ENCODE data around the gene PPL.

The PPL gene

GRCh38 chr16:4917117-4917516, 19.8 kb downstream of the PPL start:
- Histone ChIP-seq H3K36me3 (ENCODE audit: insufficient read depth, low read length) (no peaks in the 10 kb centered on the region), H3K4me2 (ENCODE audit: insufficient read depth, low read length) (no peak overlapping the region), H3K9me3 (ENCODE audit: insufficient read depth, low read length, severe bottlenecking) (no peaks in the 10 kb centered on the region), H3K27me3 (ENCODE audit: insufficient read depth, low read length, poor library complexity) (peaks cover 5% of the 10 kb centered on the region), H2AFZ (ENCODE audit: low read depth, low read length) (no peak overlapping the region), H3K27ac (ENCODE audit: low read length) (no peak overlapping the region), H4K20me1 (ENCODE audit: insufficient read depth, low read length) (no peaks in the 10 kb centered on the region), H3K4me1 (ENCODE audit: insufficient read depth, low read length) (peaks cover 3% of the 10 kb centered on the region; the same call in 1 of the 2 replicates), H3K79me2 (ENCODE audit: insufficient read depth, low read length) (no peaks in the 10 kb centered on the region), H3K9ac (ENCODE audit: low read depth, low read length) (no peak overlapping the region), H3K4me3 (ENCODE audit: low read depth in 1 of 2, low read length in 2 of 2) (no peak overlapping the region)
- DNase-seq (no peak), ATAC-seq (ENCODE audit: insufficient read depth, low read depth) (no peak)
- TF ChIP-seq, protein P1, sequence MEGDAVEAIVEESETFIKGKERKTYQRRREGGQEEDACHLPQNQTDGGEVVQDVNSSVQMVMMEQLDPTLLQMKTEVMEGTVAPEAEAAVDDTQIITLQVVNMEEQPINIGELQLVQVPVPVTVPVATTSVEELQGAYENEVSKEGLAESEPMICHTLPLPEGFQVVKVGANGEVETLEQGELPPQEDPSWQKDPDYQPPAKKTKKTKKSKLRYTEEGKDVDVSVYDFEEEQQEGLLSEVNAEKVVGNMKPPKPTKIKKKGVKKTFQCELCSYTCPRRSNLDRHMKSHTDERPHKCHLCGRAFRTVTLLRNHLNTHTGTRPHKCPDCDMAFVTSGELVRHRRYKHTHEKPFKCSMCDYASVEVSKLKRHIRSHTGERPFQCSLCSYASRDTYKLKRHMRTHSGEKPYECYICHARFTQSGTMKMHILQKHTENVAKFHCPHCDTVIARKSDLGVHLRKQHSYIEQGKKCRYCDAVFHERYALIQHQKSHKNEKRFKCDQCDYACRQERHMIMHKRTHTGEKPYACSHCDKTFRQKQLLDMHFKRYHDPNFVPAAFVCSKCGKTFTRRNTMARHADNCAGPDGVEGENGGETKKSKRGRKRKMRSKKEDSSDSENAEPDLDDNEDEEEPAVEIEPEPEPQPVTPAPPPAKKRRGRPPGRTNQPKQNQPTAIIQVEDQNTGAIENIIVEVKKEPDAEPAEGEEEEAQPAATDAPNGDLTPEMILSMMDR (IDR thresholded peaks at IDR 0.05; ENCODE audit: borderline replicate concordance, extremely low read depth, low read length, poor library complexity, severe bottlenecking): no peak
- TF ChIP-seq EZH2 (IDR thresholded peaks at IDR 0.05; ENCODE audit: borderline replicate concordance, low read depth, low read length, severe bottlenecking): no peak

DNA sequence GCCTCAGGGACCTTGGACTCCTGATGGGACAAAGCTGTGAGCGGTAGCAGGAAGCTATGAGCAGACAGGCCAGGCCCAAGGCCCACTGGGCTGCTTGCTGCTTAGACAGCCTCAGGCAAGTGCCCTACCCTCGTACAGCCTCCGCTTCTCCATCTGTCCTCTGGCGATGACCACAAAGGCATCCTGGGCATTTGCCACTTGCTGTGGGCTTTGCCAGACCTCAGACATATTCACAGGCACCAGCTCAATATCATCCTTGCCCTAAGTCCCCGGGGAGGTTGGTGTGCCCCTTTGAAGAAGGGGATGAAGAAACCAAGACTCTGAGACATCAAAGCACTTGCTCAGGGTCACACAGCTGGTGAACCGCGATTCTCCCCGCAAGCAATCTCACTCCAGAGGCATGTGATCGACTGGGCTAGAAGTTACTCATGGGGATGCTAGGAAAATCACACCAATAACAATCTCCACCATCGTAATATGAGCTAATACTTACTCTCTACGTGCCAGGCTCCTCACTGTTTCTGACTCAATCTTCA, 21.7 kb downstream of the PPL start:
- H2AFZ ChIP-seq (ENCODE audit: low read depth, low read length): no peak overlapping the region
- H3K4me3 ChIP-seq (ENCODE audit: low read depth in 1 of 2, low read length in 2 of 2): no peak overlapping the region
- no peaks in the 10 kb centered on the region for H3K9me3 ChIP-seq (ENCODE audit: insufficient read depth, low read length, severe bottlenecking)
- H3K9ac ChIP-seq (ENCODE audit: low read depth, low read length): no peak overlapping the region
- 0 out of 2 replicates have a peak, but pooled peaks cover 4% of the 10 kb centered on the region for H4K20me1 ChIP-seq (ENCODE audit: insufficient read depth, low read length)
- ATAC-seq (ENCODE audit: insufficient read depth, low read depth): peak; percentile 91
- no peak overlapping the region for H3K27ac ChIP-seq (ENCODE audit: low read length)
- peaks cover 7% of the 10 kb centered on the region for H3K27me3 ChIP-seq (ENCODE audit: insufficient read depth, low read length, poor library complexity)
- no peaks in the 10 kb centered on the region for H3K79me2 ChIP-seq (ENCODE audit: insufficient read depth, low read length)
- H3K36me3 ChIP-seq (ENCODE audit: insufficient read depth, low read length): no peaks in the 10 kb centered on the region
- TF ChIP-seq EZH2 (IDR thresholded peaks at IDR 0.05; ENCODE audit: borderline replicate concordance, low read depth, low read length, severe bottlenecking): no peak
- TF ChIP-seq, protein P1 (IDR thresholded peaks at IDR 0.05; ENCODE audit: borderline replicate concordance, extremely low read depth, low read length, poor library complexity, severe bottlenecking): no peak
- peaks cover 3% of the 10 kb centered on the region; the same call in 1 of the 2 replicates for H3K4me1 ChIP-seq (ENCODE audit: insufficient read depth, low read length)
- peak; percentile 70 for DNase-seq
- no peak overlapping the region for H3K4me2 ChIP-seq (ENCODE audit: insufficient read depth, low read length)

DNA sequence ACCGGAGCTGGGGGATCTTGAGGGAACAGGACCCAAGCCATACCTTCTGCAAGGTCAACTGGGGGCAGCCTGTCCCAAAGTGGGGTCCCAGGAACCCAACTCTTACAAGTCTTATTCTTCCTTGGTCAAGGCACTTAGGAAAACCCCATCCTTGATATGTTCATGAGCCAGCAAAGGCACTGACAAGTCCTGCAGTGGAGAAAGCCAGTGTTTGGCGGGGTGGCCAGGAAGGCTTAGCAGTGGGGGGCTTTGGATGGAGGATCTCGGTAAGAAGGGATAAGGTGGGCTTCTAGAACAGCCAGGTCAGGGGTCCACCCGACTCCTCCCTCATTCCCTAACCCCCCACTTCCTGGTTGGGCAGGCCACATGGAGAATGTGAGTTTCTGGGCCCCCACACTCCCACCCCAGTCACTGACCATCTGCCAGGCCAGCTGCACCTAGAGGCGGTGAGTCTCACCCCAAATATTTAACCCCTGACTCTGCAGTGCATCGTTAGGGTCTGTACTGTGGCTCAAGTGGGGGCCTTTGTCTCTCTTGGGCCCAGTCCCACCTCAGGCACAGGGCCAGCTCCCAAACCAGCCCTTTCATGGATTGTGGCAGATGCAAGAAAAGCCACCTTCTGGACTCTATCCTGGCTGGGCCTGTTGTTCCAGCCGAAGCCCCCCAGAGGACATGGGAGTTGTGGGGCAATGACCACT, 22.3 kb downstream of the PPL start:
- no peak overlapping the region for H3K27ac ChIP-seq (ENCODE audit: low read length)
- no peak overlapping the region for H3K9ac ChIP-seq (ENCODE audit: low read depth, low read length)
- no peak for ATAC-seq (ENCODE audit: insufficient read depth, low read depth)

More for the DNA sequence above, 22.3 kb downstream of the PPL start:
- H3K4me2 ChIP-seq (ENCODE audit: insufficient read depth, low read length): no peak overlapping the region
- H4K20me1 ChIP-seq (ENCODE audit: insufficient read depth, low read length): 0 out of 2 replicates have a peak, but pooled peaks cover 6% of the 10 kb centered on the region
- H3K27me3 ChIP-seq (ENCODE audit: insufficient read depth, low read length, poor library complexity): peaks cover 8% of the 10 kb centered on the region
- DNase-seq: no peak
- H3K4me3 ChIP-seq (ENCODE audit: low read depth in 1 of 2, low read length in 2 of 2): no peak overlapping the region
- TF ChIP-seq, protein P1 (IDR thresholded peaks at IDR 0.05; ENCODE audit: borderline replicate concordance, extremely low read depth, low read length, poor library complexity, severe bottlenecking): no peak
- no peak for TF ChIP-seq EZH2 (IDR thresholded peaks at IDR 0.05; ENCODE audit: borderline replicate concordance, low read depth, low read length, severe bottlenecking)
- H2AFZ ChIP-seq (ENCODE audit: low read depth, low read length): no peak overlapping the region
- H3K4me1 ChIP-seq (ENCODE audit: insufficient read depth, low read length): peaks cover 3% of the 10 kb centered on the region; the same call in 1 of the 2 replicates
- no peaks in the 10 kb centered on the region for H3K36me3 ChIP-seq (ENCODE audit: insufficient read depth, low read length)
- H3K79me2 ChIP-seq (ENCODE audit: insufficient read depth, low read length): no peaks in the 10 kb centered on the region
- H3K9me3 ChIP-seq (ENCODE audit: insufficient read depth, low read length, severe bottlenecking): no peaks in the 10 kb centered on the region

All from DND-41 (cell line).